Parathyroid adenoma (tissue), 2 donors: ENCODE results near the gene CPEB1.

Source experiments
- H2AFZ ChIP-seq: fragments of 300-600 bp; sonication (generic); one replicate; pipeline ENCODE4 v1.7.0; 2017; ENCODE audit warnings: antibody characterized with exemption, mild to moderate bottlenecking
- H3K27ac ChIP-seq: fragments of 300-600 bp; sonication (generic); one replicate; pipeline ENCODE4 v1.7.0; 2017
- H3K27me3 ChIP-seq: fragments of 300-600 bp; sonication (generic); one replicate; pipeline ENCODE4 v1.7.0; 2017; ENCODE audit warnings: low read length; ENCODE audit not compliant: control insufficient read depth, insufficient read depth
- H3K36me3 ChIP-seq: fragments of 300-600 bp; sonication (generic); one replicate; pipeline ENCODE4 v1.7.0; 2017; ENCODE audit warnings: low read length; ENCODE audit not compliant: control insufficient read depth, insufficient read depth
- H3K4me1 ChIP-seq: fragments of 300-600 bp; sonication (generic); one replicate; pipeline ENCODE4 v1.7.0; 2017; ENCODE audit warnings: control low read depth
- H3K4me2 ChIP-seq: fragments of 300-600 bp; sonication (generic); one replicate; pipeline ENCODE4 v1.7.0; 2017; ENCODE audit warnings: low read length
- H3K4me3 ChIP-seq: fragments of 300-600 bp; sonication (generic); one replicate; pipeline ENCODE4 v1.7.0; 2017; ENCODE audit warnings: low read depth, low read length
- H3K79me2 ChIP-seq: fragments of 300-600 bp; sonication (generic); one replicate; pipeline ENCODE4 v1.7.0; 2017; ENCODE audit warnings: control low read depth
- H3K9ac ChIP-seq: fragments of 300-600 bp; sonication (generic); one replicate; pipeline ENCODE4 v1.7.0; 2017; ENCODE audit warnings: mild to moderate bottlenecking
- H3K9me3 ChIP-seq: fragments of 300-600 bp; sonication (generic); one replicate; pipeline ENCODE4 v1.7.0; 2017; ENCODE audit warnings: low read length; ENCODE audit not compliant: control insufficient read depth
- TF ChIP-seq, protein P1 (sequence below): fragments of 300-600 bp; sonication (generic); IDR thresholded peaks from one replicate; pipeline ENCODE4 v1.7.0; 2017; ENCODE audit warnings: antibody characterized with exemption, mild to moderate bottlenecking
- donor health status: primary hyperparathyroidism.

CPEB1 gene

DNA sequence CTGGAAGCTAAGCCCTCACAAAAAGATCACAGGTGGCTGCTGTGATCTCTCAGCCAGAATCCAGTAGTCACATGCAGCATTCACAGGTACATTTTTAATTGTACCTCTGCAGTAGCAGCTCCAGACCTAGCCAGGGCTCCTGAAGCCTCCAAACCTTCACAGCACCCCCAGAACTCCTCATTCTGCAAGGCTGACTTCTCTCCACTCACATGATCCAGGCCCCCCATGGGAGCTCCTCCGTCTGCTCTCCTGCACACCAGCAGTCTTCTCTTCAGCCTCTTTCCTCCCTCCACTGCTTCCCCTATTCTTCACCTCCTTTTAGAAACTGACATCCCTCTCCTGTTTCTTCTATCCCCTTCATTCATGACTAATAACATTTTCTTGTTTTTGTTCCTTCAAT is 13.2 kb upstream of the CPEB1 start:
- Histone ChIP-seq H3K4me2 (no peak overlapping the region), H3K4me1 (peaks cover 42% of the 10 kb centered on the region), H3K4me3 (no peak overlapping the region), H3K9me3 (no peaks in the 10 kb centered on the region), H3K9ac (no peak overlapping the region), H3K36me3 (no peaks in the 10 kb centered on the region), H3K27ac (peak overlapping the region; percentile 98), H3K79me2 (no peaks in the 10 kb centered on the region), H3K27me3 (no peaks in the 10 kb centered on the region), H2AFZ (no peak overlapping the region)
- TF ChIP-seq, protein P1, sequence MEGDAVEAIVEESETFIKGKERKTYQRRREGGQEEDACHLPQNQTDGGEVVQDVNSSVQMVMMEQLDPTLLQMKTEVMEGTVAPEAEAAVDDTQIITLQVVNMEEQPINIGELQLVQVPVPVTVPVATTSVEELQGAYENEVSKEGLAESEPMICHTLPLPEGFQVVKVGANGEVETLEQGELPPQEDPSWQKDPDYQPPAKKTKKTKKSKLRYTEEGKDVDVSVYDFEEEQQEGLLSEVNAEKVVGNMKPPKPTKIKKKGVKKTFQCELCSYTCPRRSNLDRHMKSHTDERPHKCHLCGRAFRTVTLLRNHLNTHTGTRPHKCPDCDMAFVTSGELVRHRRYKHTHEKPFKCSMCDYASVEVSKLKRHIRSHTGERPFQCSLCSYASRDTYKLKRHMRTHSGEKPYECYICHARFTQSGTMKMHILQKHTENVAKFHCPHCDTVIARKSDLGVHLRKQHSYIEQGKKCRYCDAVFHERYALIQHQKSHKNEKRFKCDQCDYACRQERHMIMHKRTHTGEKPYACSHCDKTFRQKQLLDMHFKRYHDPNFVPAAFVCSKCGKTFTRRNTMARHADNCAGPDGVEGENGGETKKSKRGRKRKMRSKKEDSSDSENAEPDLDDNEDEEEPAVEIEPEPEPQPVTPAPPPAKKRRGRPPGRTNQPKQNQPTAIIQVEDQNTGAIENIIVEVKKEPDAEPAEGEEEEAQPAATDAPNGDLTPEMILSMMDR: no peak

DNA sequence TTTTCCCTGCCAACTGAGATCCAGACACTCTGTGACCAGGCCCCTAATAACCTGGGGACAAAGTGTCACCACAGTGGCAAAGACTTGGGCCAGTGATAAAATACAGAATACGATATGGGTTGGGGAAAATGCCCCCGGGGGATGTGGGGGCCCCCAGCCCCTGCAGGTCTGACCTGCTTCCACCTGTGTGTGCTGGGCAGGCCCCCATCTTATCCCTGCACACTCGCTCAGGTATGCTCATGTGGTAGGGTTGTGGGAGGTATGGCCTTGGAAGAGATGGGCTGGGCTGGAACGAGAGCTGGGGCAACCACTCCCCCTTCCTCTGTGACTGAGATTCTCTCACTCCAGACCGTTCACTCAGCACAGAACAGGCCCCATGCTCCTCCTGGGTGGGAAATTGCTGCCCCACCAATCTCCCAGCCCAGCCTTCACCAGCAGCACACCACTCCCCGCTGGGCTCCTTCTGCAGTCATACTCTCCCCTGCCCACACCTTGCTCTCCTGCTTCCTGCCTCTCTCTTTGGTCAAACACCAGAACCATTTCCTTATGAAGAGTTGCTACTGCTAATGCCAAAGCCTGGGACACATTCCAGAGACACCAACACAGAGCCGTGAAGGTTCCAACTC is 9.6 kb upstream of the CPEB1 start:
- Histone ChIP-seq H3K27me3 (no peaks in the 10 kb centered on the region), H3K4me3 (no peak overlapping the region), H3K4me2 (no peak overlapping the region), H2AFZ (no peak overlapping the region), H3K79me2 (no peaks in the 10 kb centered on the region), H3K36me3 (no peaks in the 10 kb centered on the region), H3K9ac (no peak overlapping the region), H3K27ac (peak overlapping the region; percentile 61), H3K4me1 (peaks cover 22% of the 10 kb centered on the region), H3K9me3 (no peaks in the 10 kb centered on the region)
- TF ChIP-seq, protein P1: no peak

DNA sequence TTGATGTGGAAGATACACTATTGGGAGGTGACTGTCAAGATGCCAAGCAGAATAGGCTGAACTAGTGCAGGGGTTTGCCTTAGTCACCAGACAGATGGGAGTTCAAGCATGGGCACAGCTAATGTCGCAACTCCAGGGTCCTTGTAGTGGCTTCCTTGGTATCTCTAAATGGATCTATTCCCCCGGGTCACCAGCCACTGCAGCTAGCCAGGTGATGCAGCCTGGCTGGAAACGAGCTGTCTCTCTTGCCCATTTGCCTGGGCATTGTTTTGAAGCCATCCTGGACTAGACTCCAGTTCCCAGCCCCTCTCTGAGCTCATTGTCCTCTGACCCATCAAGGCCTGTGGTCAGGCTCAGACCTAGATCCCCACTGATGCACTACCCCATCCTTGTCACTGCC is 8.4 kb upstream of the CPEB1 start:
- H3K4me2 ChIP-seq: no peak overlapping the region
- H3K4me1 ChIP-seq: peaks cover 11% of the 10 kb centered on the region
- TF ChIP-seq, protein P1: no peak
- H3K4me3 ChIP-seq: no peak overlapping the region
- no peaks in the 10 kb centered on the region for H3K9me3 ChIP-seq
- no peaks in the 10 kb centered on the region for H3K27me3 ChIP-seq
- no peak overlapping the region for H3K9ac ChIP-seq
- H3K36me3 ChIP-seq: no peaks in the 10 kb centered on the region
- no peak overlapping the region for H2AFZ ChIP-seq
- H3K79me2 ChIP-seq: no peaks in the 10 kb centered on the region
- H3K27ac ChIP-seq: peak overlapping the region; percentile 51

DNA sequence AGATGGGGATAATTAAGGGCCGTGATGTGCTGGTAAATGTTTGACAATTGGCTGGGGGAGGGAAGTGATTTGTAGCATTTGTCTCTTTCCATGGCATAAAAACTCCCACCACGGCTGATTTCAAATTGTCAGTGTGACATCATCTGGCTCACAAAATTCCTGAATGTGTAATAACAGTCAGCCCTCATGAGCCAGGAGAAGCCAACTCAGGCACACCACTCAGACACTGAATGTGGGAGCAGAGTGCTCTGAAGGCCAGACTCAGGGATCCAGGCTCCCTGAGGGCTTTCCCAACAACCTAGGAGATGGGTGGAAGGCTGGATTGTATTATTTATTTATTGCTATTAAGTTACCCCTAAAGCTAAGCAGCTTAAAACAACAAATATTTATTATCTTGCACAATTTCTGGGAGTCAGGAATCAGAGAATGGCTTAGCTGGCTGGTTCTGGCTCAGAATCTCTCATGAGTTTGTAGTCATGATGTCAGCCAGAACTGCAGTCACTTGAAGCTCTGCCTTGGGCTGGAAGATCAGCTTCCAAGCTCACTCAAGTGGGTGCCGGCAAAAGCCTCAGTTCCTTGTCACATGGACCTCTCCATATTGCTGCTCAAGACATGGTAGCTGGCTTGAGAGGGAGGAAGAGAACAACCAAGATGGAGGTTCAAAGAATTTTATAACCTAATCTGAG is 6.5 kb upstream of the CPEB1 start:
- no peak overlapping the region for H3K4me3 ChIP-seq
- no peaks in the 10 kb centered on the region for H3K9me3 ChIP-seq
- H3K4me1 ChIP-seq: peaks cover 9% of the 10 kb centered on the region
- no peak overlapping the region for H2AFZ ChIP-seq
- no peaks in the 10 kb centered on the region for H3K27me3 ChIP-seq
- TF ChIP-seq, protein P1: no peak
- no peak overlapping the region for H3K9ac ChIP-seq
- H3K4me2 ChIP-seq: no peak overlapping the region
- peak overlapping the region; percentile 61 for H3K27ac ChIP-seq
- no peaks in the 10 kb centered on the region for H3K79me2 ChIP-seq
- H3K36me3 ChIP-seq: no peaks in the 10 kb centered on the region

DNA sequence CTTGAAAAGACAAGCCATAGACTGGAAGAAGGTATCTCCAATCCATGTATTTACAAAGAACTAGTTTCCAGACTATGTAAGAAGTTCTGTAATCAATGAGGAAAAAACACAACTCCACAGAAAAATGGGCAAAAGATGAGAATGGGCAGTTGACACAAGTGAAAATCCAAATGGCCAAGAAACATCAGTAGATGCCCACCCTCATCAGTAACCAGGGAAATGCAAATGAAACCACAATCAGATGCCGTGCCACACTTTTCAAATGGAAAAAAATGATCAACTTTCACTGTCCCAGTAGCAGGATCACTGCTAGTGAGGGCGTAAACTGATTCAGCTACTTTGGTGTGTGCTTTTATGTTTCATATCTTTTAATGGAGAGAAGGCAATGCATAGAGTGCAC is 4.5 kb upstream of the CPEB1 start:
- H3K9ac ChIP-seq: no peak overlapping the region
- no peaks in the 10 kb centered on the region for H3K79me2 ChIP-seq
- H3K36me3 ChIP-seq: no peaks in the 10 kb centered on the region
- H3K4me3 ChIP-seq: no peak overlapping the region
- peaks cover 6% of the 10 kb centered on the region for H3K4me1 ChIP-seq
- TF ChIP-seq, protein P1: no peak
- no peak overlapping the region for H2AFZ ChIP-seq
- H3K27me3 ChIP-seq: no peaks in the 10 kb centered on the region
- no peak overlapping the region for H3K4me2 ChIP-seq
- no peak overlapping the region for H3K27ac ChIP-seq
- no peaks in the 10 kb centered on the region for H3K9me3 ChIP-seq
